Epithelial cell of esophagus (primary cell): ENCODE results near the gene CP.
"Not testable (repeated sequence)": the region's sequence is repeated elsewhere in the genome, so short reads cannot be mapped to it uniquely, and the experiment has no call there.

Experiments used
- DNase-seq: peaks from one replicate; pipeline ENCODE4 v3.0.0; 2010; ENCODE audit warnings: low read depth
- H3K4me3 ChIP-seq: 2 replicates; pipeline ENCODE4 v1.5.1; 2011; ENCODE audit warnings: mild to moderate bottlenecking, low read length, control low read depth
- CTCF ChIP-seq: IDR thresholded peaks from 2 replicates; pipeline ENCODE4 v1.5.1; 2011; ENCODE audit warnings: low read depth, mild to moderate bottlenecking, low read length, control low read depth, inconsistent platforms; ENCODE audit not compliant: insufficient read depth; ENCODE audit errors: missing control alignments

CP gene

GRCh38 chr3:149227591-149228268 lies 6.1 kb upstream of the CP start:
- no peak for TF ChIP-seq CTCF
- no peak overlapping the region for H3K4me3 ChIP-seq

GRCh38 chr3:149226776-149227175 lies 5.1 kb upstream of the CP start:
- no peak for DNase-seq
- no peak overlapping the region for H3K4me3 ChIP-seq
- TF ChIP-seq CTCF, result no peak

More at GRCh38 chr3:149227591-149228268, 6.1 kb upstream of the CP start:
- no peak for DNase-seq

GRCh38 chr3:149224736-149225594 lies 3.3 kb upstream of the CP start:
- peak overlapping the region; percentile 34 for H3K4me3 ChIP-seq
- TF ChIP-seq CTCF, result no peak
- peak; percentile 89 for DNase-seq

GRCh38 chr3:149223461-149223820 lies 1.8 kb upstream of the CP start:
- no peak for TF ChIP-seq CTCF
- H3K4me3 ChIP-seq, result no peak overlapping the region
- no peak for DNase-seq

GRCh38 chr3:149219380-149220121 lies 2.1 kb downstream of the CP start:
- not testable (repeated sequence) for DNase-seq, H3K4me3 ChIP-seq

GRCh38 chr3:149217347-149217746 lies 4.3 kb downstream of the CP start:
- H3K4me3 ChIP-seq, result no peak overlapping the region
- DNase-seq, result no peak
- TF ChIP-seq CTCF, result no peak

GRCh38 chr3:149216193-149216869 lies 5.3 kb downstream of the CP start:
- TF ChIP-seq CTCF, result no peak
- no peak overlapping the region for H3K4me3 ChIP-seq
- no peak for DNase-seq
